ENCODE results near the gene HNRNPM. TPM values are rescaled to one million over a fixed set of nuclear protein-coding genes. Genes with fewer than 3 reads are reported as not detected.

The HNRNPM gene
- total RNA-seq, 1 experiment from 2014 or later, result 298 TPM

DNA sequence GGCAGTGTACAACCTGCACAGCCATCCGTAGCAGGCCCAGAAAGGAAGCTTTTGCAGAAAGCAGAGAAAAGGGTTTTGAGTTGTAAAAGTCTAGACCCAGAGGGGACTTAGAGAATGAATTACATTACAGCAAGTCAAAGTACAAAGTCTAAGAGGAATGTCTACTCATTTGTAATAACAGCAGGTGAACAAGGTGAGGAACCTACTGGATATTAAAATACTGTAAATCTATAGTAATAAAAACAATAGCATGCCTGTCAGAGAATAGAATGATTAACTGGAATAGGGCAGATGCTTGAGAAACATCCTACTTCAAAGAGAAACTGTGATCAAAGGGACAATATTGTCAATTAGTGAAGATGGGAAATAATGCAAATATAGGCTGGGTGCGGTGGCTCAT, 87.5 kb downstream of the HNRNPM start:
- Histone ChIP-seq H3K4me3 (replicated peaks in 1 of 2; ENCODE audit: low read depth in 1 of 2, low read length in 2 of 2) (no peak overlapping the region), H3K79me2 (ENCODE audit: insufficient read depth, low read length) (no peaks in the 10 kb centered on the region), H4K20me1 (ENCODE audit: insufficient read depth) (no peaks in the 10 kb centered on the region), H3K9ac (ENCODE audit: low read length) (no peak overlapping the region), H3K9me2 (ENCODE audit: insufficient read depth) (no peaks in the 10 kb centered on the region), H3K9me3 (ENCODE audit: control insufficient read depth in 1 of 2, insufficient read depth in 1 of 2, low read depth in 1 of 2, low read length in 2 of 2) (no peaks in the 10 kb centered on the region; a peak in 1 of 4 replicates), H3K4me1 (ENCODE audit: control insufficient read depth in 1 of 2, insufficient read depth in 2 of 2, low read length in 2 of 2) (peaks cover 0 to under 1% of the 10 kb centered on the region in 2 experiments; a peak in 1 of 4 replicates), H3K36me3 (ENCODE audit: control insufficient read depth in 1 of 2, insufficient read depth in 2 of 2, low read length in 2 of 2) (no peaks in the 10 kb centered on the region), H3K27ac (ENCODE audit: low read depth, low read length) (no peak overlapping the region), H3K4me2 (ENCODE audit: low read length) (no peak overlapping the region), H3K27me3 (ENCODE audit: insufficient read depth, low read length) (no peaks in the 10 kb centered on the region), H2AFZ (ENCODE audit: low read depth, low read length, poor library complexity, severe bottlenecking) (no peak overlapping the region)
- ChIA-PET RAD21 (ENCODE audit: low non-redundant PET in 1 of 2, low total read pairs in 2 of 2, uncharacterized antibody in 2 of 2, unreplicated experiment in 2 of 2) (no interaction called here), CTCF (no interaction called here), POLR2A (no interaction called here)
- TF ChIP-seq FOSL1 (IDR thresholded peaks at IDR 0.05; ENCODE audit: low read depth), result no peak
- TF ChIP-seq SP1 (IDR thresholded peaks at IDR 0.05; ENCODE audit: low read depth), result no peak
- no peak for TF ChIP-seq POLR2A (IDR thresholded peaks at IDR 0.05; ENCODE audit: borderline replicate concordance, extremely low read depth, insufficient read depth, insufficient read length)
- BruUV-seq (replicated peaks), result no TSS peak
- DNase-seq (ENCODE audit: low read depth, low spot score) (no peak), ATAC-seq (no peak)
- intact Hi-C loops (cut with micrococcal nuclease), result no loop called here

- H3K27ac ChIP-seq (ENCODE audit: low read depth, low read length), result no peak overlapping the region
- ATAC-seq, result no peak
- CTCF ChIA-PET, result no interaction called here
Measured at GRCh38 chr19:8536282-8536681, 91.5 kb downstream of the HNRNPM start.

More at GRCh38 chr19:8536282-8536681, 91.5 kb downstream of the HNRNPM start:
- RAD21 ChIA-PET (ENCODE audit: low non-redundant PET in 1 of 2, low total read pairs in 2 of 2, uncharacterized antibody in 2 of 2, unreplicated experiment in 2 of 2), result no interaction called here
- no peaks in the 10 kb centered on the region for H3K27me3 ChIP-seq (ENCODE audit: insufficient read depth, low read length)
- H4K20me1 ChIP-seq (ENCODE audit: insufficient read depth), result no peaks in the 10 kb centered on the region
- POLR2A ChIA-PET, result no interaction called here
- intact Hi-C loops (cut with micrococcal nuclease), result no loop called here
- H3K36me3 ChIP-seq (ENCODE audit: control insufficient read depth in 1 of 2, insufficient read depth in 2 of 2, low read length in 2 of 2), result no peaks in the 10 kb centered on the region
- no peaks in the 10 kb centered on the region for H3K4me1 ChIP-seq (ENCODE audit: control insufficient read depth in 1 of 2, insufficient read depth in 2 of 2, low read length in 2 of 2)
- H2AFZ ChIP-seq (ENCODE audit: low read depth, low read length, poor library complexity, severe bottlenecking), result no peak overlapping the region
- H3K9me3 ChIP-seq (ENCODE audit: control insufficient read depth in 1 of 2, insufficient read depth in 1 of 2, low read depth in 1 of 2, low read length in 2 of 2), result no peaks in the 10 kb centered on the region
- TF ChIP-seq POLR2AphosphoS5 (IDR thresholded peaks at IDR 0.05; ENCODE audit: low read depth, low read length) (no peak), SIN3A (IDR thresholded peaks at IDR 0.05; ENCODE audit: low read depth) (no peak), EZH2 (IDR thresholded peaks at IDR 0.05) (no peak), EGR1 (IDR thresholded peaks at IDR 0.05; ENCODE audit: low read depth) (no peak), POLR2A (IDR thresholded peaks at IDR 0.05; ENCODE audit: borderline replicate concordance, extremely low read depth, insufficient read depth, insufficient read length) (no peak), FOSL1 (IDR thresholded peaks at IDR 0.05; ENCODE audit: low read depth) (no peak)
- H3K79me2 ChIP-seq (ENCODE audit: insufficient read depth, low read length), result no peaks in the 10 kb centered on the region
- H3K9ac ChIP-seq (ENCODE audit: low read length), result no peak overlapping the region
- no peak overlapping the region for H3K4me2 ChIP-seq (ENCODE audit: low read length)
- no peak for DNase-seq (ENCODE audit: low read depth, low spot score)
- H3K9me2 ChIP-seq (ENCODE audit: insufficient read depth), result no peaks in the 10 kb centered on the region
- no peak overlapping the region for H3K4me3 ChIP-seq (replicated peaks in 1 of 2; ENCODE audit: low read depth in 1 of 2, low read length in 2 of 2)
- no TSS peak for BruUV-seq (replicated peaks)

All from HCT116 (cell line).